ENCODE data around the gene GRIK3. TPM values are rescaled to one million over a fixed set of nuclear protein-coding genes. Genes with fewer than 3 reads are reported as not detected.

The GRIK3 gene
- total RNA-seq, 6 experiments from 2014 or later, result 0.07 TPM; not detected in 5

DNA sequence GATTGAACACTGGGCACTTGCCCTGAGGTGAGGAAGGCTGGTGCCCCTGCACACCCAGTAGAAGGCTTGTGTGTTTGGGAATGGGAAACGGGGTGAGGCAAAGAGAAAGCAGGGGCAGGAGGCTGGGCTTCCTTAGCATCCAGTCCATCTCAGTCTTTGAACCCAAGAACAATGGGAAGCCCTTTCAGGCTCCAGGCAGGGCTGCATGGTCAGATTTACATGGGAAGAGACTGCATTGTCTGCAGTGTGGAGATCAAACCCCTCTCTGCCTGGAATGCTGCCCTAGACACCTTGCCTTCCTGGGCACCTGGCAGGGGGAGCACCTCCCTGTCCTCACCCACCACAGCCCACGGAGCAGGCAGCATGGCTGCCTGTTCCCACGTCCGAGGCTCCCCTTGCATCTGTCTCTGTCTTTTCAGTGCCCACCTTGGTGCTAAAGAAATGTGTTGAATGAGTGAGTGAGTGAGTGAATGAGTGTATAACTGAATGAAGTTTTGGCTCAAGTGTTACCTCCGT is 268.5 kb downstream of the GRIK3 start:
- peak in 2 of 3 donors; percentile 17 to 24 for DNase-seq
- Histone ChIP-seq H3K4me3 (no peak overlapping the region), H3K9me3 (no peaks in the 10 kb centered on the region), H3K27ac (no peak overlapping the region), H3K36me3 (no peaks in the 10 kb centered on the region), H3K27me3 (no peaks in the 10 kb centered on the region), H3K4me1 (no peaks in the 10 kb centered on the region)
- intact Hi-C loops (cut with DNase I), result no loop called here
- 25% methylated on average over 3 of the region's 5 CpGs for WGBS (ENCODE audit: insufficient coverage, low coverage, low lambda C conversion rate, missing lambda C conversion rate)
- no peak for ATAC-seq
- TF ChIP-seq, protein P1, sequence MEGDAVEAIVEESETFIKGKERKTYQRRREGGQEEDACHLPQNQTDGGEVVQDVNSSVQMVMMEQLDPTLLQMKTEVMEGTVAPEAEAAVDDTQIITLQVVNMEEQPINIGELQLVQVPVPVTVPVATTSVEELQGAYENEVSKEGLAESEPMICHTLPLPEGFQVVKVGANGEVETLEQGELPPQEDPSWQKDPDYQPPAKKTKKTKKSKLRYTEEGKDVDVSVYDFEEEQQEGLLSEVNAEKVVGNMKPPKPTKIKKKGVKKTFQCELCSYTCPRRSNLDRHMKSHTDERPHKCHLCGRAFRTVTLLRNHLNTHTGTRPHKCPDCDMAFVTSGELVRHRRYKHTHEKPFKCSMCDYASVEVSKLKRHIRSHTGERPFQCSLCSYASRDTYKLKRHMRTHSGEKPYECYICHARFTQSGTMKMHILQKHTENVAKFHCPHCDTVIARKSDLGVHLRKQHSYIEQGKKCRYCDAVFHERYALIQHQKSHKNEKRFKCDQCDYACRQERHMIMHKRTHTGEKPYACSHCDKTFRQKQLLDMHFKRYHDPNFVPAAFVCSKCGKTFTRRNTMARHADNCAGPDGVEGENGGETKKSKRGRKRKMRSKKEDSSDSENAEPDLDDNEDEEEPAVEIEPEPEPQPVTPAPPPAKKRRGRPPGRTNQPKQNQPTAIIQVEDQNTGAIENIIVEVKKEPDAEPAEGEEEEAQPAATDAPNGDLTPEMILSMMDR (IDR thresholded peaks at IDR 0.05), result no peak
- TF ChIP-seq POLR2A (IDR thresholded peaks at IDR 0.05), result no peak

DNA sequence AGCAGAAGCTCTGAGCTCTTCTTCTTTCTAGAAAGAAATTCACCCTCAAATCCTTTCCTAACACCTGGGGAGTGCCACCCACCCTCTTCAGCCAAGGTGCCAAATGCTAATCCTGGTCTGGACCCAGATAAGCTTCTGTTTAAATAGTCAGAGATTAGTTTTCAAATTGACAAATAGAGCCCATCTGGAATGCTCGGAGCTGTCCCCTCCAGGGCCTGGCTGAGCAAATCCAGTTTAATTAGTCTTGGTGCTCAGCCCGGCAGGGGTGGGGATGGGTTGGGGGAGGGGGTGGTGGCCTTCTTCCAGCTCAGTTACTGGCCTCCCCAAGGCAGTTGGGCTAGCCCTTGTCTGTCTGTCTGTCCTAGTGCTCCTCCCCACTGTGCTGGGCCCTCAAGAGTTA is 269.5 kb downstream of the GRIK3 start:
- no peak overlapping the region for H3K4me3 ChIP-seq
- TF ChIP-seq POLR2A (IDR thresholded peaks at IDR 0.05), result no peak
- TF ChIP-seq, protein P1 (IDR thresholded peaks at IDR 0.05), result no peak
- H3K27me3 ChIP-seq, result no peaks in the 10 kb centered on the region
- DNase-seq (peak in 2 of 3 donors; percentile 6 to 8), ATAC-seq (no peak)
- no peak overlapping the region for H3K27ac ChIP-seq
- H3K9me3 ChIP-seq, result no peaks in the 10 kb centered on the region
- WGBS (ENCODE audit: insufficient coverage, low coverage, low lambda C conversion rate, missing lambda C conversion rate), result 7% methylated on average over 2 of the region's 2 CpGs
- intact Hi-C loops (cut with DNase I), result no loop called here
- no peaks in the 10 kb centered on the region for H3K4me1 ChIP-seq
- H3K36me3 ChIP-seq, result no peaks in the 10 kb centered on the region

DNA sequence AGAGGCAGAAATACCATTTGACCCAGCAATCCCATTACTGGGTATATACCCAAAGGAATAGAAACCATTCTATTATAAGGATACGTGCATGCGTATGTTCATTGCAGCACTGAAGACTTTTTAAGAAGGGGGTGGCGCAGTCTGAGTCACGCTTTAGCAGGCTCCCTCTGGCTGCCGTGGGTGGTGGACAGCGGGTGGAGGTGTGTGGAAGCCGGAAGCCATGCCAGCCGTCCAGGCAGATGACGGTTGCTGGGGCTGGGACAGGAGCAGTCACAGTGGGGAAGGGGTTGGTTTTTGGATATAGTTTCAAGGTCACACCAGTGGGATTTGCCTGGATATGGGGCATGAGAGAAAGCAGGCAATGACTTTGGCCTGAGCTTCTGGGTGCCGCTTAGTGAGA is 270.5 kb downstream of the GRIK3 start:
- no peaks in the 10 kb centered on the region for H3K27me3 ChIP-seq
- no peak overlapping the region for H3K27ac ChIP-seq
- TF ChIP-seq, protein P1 (IDR thresholded peaks at IDR 0.05), result no peak
- TF ChIP-seq POLR2A (IDR thresholded peaks at IDR 0.05), result no peak
- 77% methylated on average over 8 of the region's 10 CpGs for WGBS (ENCODE audit: insufficient coverage, low coverage, low lambda C conversion rate, missing lambda C conversion rate)
- no peaks in the 10 kb centered on the region for H3K4me1 ChIP-seq
- no peaks in the 10 kb centered on the region for H3K36me3 ChIP-seq
- H3K4me3 ChIP-seq, result no peak overlapping the region
- DNase-seq (peak in 2 of 3 donors; percentile 11 to 31), ATAC-seq (no peak)
- no peaks in the 10 kb centered on the region for H3K9me3 ChIP-seq
- intact Hi-C loops (cut with DNase I), result no loop called here

DNA sequence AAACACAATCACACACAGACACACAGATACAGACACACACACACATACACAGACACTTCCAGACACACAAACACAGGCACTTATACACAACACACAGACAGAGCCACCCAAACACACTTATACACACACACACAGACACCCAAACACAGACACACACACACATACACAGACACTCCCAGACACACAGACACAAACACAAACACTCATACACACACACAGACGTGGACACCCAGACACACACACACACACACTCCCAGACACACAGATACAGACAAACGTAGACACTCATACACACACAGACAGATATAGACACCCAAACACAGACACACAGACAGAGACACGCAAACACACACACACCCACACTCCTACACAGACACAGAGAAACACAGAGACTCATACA is 272.1 kb downstream of the GRIK3 start:
- WGBS (ENCODE audit: insufficient coverage, low coverage, low lambda C conversion rate, missing lambda C conversion rate), result 62% methylated on average over 3 of the region's 3 CpGs
- intact Hi-C loops (cut with DNase I), result no loop called here

More for the DNA sequence above, 272.1 kb downstream of the GRIK3 start:
- Histone ChIP-seq H3K9me3 (no peaks in the 10 kb centered on the region), H3K36me3 (no peaks in the 10 kb centered on the region), H3K27me3 (no peaks in the 10 kb centered on the region), H3K4me3 (no peak overlapping the region), H3K27ac (no peak overlapping the region), H3K4me1 (no peaks in the 10 kb centered on the region)
- no peak for TF ChIP-seq POLR2A (IDR thresholded peaks at IDR 0.05)
- TF ChIP-seq, protein P1 (IDR thresholded peaks at IDR 0.05), result no peak
- ATAC-seq (no peak), DNase-seq (peak in 2 of 3 donors; percentile 4 to 7)

Data from right lobe of liver (tissue), 6 donors.